ENCODE results near the gene FAM240A.

The FAM240A gene

DNA sequence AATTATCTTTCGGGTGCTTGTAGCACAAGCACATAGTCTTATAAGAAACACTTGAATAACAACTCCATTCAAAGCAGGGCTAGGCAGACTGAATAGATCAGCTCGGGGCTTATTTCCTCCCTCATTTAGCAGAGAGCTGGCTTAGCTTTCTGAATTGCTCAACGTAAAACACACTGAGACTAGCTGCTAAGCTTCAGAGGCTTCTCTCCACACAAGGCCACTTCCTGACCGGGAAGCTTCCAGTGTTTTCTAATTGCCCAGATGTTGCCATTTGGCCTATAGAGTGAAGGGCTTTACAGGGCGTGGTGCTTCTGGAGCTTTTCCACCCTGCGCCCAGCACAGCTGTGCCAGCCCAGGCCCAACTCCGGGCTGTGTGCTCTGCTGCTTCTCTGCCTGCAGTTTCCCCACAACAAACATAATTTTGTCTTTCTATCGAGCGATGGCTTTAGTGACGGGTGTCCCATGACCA lies 16.6 kb downstream of the FAM240A start:
- no peak for DNase-seq

DNA sequence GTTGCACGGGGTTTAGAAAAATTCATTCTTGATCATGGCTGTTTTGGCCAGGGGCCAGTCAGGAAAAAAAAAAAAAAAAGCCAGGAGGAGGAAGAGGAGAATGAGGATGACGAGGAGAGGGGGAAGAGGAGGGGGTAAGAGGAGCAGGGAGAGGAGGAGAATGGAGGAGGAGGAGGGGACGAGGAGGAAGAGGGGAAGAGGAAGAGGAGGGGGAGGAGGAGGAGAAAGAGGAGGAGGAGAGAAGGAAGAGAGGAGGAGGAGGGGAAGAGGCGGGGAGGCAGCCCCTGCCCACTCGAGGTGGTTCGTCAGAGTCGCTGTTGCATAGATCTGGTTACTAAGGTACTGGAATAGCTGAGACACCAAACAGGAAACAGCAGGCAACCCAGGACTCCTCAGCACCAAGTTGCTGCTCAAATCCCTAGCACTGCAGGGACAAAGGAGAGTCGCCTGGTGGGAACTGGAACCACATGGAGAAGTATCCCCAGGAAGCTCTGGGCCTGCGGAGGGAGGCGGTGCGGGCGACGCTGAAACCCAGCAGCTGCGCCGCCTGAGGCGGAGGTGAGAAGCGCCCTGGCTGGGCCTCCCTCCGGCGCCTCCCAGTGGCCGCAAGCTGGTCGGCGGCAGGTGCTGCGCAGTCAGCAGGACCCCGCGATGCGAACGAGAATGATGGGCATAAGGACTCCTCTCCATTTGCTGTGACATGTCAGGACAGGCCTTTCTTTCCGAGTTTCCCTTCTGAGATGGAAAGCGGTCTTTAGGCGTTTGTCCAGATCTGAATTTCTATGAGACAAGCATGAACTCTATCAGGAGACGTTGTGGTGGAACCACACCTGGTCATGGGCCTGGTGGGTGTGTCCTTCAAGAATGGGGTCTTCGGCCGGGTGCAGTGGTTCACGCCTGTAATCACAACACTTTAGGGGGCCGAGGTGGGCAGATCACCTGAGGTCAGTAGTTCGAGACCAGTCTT lies 17.5 kb downstream of the FAM240A start:
- peak; percentile 81 for DNase-seq

DNA sequence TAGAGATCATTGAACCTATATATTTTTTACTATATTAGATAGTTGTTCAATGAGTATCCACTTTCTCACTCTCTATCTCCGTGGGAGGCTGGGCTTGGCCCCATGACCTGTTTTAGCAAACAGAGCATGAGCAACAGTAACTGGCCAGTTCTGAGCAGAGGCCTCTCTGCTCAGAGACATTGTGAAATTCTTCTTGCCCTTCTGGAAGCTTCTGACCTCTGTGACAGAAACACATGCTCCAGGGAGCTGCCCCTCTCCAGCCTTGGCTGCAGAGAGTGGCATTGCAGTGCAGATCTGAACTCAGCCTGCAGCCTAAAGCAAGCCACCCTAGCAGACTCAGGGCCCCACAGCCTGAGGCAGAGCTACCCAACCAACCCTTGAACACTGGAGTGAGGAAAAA lies 20.5 kb downstream of the FAM240A start:
- no peak for DNase-seq

DNA sequence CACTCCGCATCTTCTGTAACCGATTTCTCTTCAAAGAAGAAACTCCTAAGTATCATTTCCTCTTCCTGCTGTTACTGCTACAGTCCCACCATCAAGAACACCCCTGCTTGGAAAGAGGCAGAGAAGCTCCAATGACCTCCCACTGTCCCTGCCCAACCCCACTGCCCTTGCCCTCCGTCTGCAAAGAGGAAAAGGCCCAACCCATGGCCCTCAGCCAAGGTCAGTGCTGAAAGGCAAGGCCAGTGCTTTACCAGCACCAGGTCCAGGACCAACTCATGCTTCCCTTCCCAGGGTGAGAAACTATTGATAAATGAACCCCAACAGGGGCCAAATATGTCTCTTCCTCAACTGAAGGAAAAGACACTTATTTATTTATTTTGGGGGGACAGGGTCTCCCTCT lies 22.5 kb downstream of the FAM240A start:
- no peak for DNase-seq

DNA sequence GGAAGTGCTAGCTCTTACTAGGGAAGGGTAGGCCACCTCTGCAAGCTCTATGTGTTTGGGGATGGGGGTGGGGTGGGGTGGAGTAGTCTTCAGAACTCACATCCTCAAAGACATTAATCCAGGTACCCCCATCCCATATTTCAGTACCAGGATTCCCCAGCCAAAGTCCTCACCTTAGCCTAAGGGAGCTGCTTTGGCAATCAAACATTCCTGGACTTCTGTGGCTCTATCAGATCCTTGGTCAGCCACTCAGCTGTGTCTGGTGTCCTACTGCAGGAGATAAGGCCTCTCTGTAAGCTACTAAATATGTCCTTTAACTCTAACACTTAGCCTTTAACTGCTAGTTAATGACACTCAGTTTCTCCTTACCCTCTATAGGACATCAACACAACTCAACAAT lies 26.9 kb downstream of the FAM240A start:
- no peak for DNase-seq

DNA sequence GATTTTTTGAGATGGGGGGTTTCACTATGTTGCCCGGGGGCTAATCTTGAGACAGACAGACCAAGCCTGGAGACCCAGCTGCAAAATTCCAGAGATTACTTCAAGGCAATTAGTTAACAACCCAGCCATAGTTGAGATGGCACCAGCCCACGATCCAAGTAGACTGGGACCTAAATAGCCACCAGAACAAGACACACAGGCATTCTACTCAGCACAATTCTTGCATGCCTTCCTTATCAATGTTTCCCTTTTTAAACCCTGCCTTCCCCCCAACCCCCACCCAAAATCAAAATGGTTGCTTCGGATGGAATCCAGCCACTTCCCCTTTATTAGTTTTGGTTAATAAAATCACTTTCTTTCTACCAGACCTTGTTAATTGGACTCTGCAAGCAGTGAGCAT lies 28.6 kb downstream of the FAM240A start:
- no peak for DNase-seq

DNA sequence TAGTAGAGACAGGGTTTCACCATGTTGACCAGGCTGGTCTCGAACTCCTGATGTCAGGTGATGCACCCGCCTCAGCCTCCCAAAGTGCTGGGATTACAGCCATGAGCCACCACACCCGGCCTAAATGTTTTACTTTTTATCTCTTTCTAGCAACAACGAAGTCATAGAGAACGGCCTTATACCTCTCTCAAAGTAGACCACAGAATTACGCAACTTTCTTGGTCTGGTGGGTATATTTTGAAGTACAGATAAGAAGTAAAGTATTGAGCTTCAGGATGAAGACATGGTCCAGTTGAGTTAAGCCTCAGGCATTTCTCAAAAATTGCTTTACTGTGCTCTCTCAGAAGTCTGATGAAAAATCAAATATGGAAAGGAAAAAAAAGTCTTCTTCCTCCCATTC lies 30.6 kb downstream of the FAM240A start:
- DNase-seq, result no peak

DNA sequence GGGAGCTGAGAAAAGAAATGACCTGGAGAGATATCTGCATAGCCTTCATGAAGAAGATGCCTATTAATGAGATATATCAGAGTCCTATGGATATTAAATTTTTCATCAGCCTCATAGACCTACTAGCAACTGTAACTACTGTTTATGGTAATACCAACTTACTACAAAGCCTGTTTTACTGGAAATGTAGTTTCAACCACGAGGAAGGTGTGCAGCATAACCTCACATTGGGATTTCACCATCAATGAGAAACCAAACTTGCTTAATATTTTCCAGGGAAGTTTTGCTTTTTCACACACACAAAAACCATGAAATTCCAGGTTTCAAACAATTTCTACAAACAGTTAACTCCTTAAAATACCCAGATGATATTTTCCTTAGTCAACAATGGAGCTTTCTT lies 31.4 kb downstream of the FAM240A start:
- DNase-seq, result no peak

DNA sequence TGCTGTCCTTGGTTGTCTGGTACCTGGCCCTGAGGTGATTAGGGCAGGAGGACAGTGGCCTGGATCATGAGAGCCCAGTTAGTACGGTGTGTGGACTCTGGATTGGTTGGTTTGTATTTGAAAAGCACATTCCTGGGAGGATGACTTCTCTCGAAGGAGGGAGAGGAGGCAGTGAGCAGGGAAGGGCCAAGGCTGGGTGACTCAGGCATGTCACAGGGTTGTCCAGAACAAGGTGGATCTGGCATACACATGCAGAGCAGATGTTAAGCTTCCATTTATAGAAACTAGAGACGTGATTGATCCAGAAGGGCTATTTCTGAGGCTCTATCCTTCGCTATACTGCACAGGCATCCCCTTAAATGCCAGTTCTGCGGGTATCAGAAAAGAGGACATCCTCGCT lies 34.4 kb downstream of the FAM240A start:
- peak; percentile 23 for DNase-seq

DNA sequence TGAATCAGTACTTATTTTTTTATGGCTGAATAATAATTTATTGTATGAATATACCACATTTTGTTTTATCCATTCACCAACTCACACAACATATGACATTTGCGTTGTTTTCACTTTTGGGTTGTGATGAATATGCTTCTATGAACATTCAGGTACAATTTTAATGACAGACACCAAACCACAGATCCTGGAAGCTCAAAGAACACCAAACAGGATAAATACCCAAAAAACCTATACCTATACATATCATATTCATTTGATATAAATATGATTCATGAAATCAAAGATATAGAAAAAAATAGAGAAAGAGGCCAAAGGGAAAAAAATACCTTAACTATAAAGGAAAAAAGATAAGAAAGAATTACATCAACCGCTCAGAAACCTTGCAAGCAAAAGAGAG lies 35.8 kb downstream of the FAM240A start:
- no peak for DNase-seq

DNA sequence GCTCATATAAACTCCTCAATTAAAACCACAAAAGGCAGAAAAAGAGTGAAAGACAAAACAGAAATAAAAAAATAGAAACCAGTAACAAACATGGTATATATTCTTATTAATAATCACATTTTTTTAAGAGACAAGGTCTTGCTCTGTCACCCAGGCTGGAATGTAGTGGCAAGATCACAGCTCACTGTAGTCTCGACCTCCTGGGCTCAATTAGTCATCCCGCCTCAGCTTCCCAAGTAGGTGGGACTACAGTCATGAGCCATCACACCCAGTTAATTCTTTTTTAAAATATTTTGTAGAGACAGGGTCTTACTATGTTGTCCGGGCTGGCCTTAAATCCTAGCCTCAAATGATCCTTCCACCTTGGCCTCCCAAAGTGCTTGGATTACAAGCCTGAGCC lies 37.1 kb downstream of the FAM240A start:
- peak; percentile 53 for DNase-seq

DNA sequence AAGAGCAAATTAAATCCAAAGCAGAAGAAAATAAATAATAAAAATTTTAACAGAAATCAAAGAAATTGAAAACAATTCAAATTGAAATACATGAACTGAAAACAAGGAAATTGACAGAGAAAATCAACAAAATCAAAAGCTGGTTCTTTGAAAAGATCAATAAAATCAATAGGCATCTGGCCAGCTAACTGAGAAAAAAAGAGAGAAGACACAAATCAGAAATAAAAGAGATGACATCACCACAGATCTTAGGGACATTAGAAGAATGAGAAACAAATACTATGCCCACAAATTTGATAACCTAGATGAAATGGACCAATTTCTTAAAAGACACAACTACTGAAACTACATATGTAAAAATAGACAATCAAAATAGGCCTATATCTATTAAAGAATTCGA lies 38.8 kb downstream of the FAM240A start:
- no peak for DNase-seq

DNA sequence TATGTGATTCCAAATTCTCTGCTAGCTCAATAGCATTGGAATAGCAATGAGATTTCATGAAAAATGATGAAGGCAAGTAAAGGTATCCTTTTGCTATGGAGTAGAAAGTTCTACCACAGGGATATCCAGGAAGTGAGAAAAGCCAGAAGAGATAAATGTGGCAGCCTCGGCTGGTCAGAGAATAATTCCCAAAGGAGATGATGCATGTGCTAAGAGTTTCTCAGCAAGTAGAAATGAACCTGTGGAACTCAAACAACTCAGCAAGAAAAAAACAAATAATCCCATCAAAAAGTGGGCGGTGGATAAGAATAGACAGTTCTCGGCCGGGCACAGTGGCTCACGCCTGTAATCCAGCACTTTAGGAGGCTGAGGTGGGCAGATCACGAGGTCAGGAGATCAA lies 42.9 kb downstream of the FAM240A start:
- no peak for DNase-seq

DNA sequence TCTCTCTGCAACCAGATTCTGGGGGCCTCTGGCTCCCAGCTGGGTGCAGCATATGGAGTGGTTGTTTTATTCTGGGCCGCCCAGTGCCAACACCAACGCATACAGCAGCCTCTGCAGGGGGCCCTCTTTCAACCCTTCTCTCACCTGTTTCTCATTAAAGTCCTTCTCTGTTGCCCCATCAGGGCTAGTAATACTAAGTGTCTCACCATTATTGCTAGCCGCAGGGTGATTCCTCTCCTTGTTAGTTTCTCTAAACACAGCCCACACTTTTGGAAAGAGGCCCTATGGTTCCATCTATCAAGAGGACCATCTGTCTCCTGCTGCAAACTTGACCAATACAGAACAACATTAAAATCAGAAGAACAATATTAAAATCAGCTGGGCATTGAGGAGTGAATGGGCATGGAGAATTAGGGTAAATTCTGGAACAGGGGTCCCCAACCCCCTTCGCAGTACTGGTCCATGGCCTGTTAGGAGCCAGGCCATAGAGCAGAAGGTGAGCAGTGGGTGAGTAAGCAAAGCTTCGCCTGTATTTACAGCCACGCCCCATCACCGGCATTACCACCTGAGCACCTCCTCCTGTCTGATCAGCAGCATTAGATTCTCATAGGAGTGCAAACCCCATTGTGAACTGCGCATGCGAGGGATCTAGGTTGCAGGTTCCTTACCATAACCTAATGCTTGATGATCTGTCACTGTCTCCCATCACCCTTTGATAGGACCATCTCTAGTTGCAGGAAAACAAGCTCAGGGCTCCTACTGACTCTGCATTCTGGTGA lies 44.6 kb downstream of the FAM240A start:
- no peak for DNase-seq

DNA sequence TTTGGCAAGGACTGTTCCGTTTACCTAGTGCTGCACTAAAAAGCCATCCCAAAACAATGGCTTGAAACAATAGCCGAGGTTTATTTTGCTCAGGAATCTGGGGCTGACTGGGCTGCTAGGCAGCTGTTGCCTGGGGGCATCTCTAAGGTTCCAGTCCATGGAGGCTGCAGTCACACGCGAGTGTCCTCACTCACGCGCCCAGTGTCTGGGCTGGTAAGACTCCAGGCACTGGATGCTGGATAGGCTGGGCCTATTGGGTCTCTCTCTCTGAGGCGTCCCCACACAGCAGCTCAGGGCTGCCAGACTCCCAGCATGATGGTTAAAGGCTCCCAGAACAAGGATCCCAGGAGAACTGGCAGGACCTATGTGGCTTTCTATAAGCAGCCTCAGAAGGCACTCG lies 47.0 kb downstream of the FAM240A start:
- DNase-seq, result peak; percentile 18

DNA sequence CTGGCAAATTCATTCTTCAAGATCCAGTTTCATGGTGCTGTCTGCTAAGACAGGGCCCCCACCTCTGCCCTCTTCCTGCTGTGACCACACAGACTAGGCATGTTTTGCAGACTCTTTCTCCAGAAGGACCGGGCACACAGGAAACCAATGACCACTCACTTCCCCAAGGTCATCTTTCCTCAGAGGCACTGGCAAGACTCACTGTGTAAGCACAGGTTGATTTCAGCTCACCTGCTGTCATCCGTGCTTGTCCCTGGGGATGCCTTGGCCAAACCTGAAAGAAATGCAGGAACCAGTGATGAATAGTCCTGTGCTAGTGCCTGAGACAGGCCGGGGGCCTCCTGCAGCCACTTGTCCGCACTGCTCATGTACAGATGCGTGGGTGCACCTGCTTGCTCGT lies 47.7 kb downstream of the FAM240A start:
- DNase-seq, result no peak

DNA sequence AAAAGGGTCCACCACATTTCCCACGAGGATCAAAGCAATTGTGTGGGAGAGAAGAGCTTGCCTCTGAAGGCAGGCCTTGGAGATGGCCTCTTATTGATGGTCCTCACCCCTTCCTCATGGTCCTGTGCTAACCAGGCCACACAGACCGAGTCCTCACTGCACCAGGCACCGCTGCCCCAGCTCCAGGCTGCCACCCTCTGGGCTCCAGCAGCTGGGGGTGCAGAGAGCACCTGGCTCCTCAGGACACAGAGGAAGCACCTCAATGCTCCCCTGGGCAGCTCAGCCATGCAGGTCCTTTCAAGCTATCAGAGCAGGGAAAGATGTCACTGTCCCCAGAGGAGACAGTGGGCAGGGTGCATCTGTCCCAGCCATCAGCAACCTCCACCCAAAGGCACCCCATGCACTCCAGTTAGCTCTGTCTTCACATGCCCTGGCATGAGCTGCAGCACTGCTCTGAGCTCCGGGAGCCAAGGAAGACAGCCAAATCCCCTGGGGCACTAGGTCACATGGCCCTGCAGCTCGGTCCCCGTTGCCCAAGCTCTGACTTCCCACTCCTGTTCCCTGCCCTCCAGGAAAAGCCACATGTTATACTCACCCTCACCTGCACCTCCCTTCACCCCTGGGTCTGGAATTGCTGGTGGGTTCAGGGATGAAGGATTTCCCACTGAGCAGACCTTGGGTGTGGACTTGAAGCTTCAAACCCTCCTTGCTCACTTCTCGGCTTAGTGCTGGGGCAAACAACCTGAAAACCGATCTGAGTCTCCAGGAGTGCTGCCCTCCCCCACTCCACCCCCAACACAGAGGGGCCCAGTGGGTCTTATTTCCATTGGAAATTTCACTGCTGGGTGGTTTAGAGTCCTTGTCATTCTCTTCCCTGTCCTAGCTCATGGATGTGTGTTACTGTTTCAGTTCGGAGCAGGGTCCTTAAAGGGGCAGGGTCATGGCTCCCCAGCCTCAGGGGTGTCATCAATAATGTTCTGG lies 48.5 kb downstream of the FAM240A start:
- DNase-seq, result no peak

DNA sequence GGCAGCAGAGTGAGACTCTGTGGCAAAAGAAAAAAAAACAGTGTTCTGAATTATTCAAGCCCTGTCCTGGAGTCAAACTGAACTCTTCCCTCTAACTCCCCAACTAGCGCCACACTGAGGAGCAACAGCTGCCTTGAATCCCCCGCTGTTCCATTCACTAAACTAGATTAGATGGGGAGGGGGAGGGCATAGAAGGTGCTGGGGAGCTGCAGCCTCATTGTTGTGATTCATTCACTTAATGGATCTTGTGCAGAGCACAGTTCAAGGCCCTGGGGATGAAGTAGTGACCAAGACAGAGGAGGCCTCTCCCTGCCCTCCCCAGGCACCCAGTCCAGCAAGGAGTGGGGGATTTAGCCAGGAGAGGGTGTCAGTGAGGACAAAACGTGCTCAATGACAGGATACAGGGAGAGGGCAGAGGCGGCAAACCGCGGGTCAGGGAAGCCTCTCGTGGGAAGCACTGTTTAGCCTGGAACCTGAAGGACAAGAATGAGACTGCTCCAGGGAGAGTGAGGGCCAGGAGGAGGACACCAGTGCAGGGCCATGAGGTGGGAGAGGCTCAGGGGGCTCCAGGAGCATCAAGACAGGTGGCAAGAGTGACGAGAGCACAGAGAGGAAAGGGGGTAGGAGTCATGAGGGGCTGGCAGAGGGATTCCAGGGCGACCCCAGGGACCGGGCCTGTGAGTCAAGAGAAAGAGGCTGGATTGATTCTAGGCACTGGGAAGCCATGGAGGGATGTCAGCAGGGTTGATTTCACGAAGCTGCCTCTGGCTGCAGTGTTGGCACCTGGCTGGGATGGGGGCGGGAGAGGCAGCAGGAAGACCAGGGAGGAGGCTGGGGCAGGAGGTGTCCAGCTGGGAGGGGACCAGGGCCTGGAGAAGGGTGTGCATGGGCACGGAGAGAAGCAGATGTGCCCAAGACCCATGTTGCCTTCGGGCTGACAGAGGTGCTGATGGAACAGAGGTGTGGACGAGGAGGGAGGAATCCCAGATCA lies 49.7 kb downstream of the FAM240A start:
- no peak for DNase-seq

DNA sequence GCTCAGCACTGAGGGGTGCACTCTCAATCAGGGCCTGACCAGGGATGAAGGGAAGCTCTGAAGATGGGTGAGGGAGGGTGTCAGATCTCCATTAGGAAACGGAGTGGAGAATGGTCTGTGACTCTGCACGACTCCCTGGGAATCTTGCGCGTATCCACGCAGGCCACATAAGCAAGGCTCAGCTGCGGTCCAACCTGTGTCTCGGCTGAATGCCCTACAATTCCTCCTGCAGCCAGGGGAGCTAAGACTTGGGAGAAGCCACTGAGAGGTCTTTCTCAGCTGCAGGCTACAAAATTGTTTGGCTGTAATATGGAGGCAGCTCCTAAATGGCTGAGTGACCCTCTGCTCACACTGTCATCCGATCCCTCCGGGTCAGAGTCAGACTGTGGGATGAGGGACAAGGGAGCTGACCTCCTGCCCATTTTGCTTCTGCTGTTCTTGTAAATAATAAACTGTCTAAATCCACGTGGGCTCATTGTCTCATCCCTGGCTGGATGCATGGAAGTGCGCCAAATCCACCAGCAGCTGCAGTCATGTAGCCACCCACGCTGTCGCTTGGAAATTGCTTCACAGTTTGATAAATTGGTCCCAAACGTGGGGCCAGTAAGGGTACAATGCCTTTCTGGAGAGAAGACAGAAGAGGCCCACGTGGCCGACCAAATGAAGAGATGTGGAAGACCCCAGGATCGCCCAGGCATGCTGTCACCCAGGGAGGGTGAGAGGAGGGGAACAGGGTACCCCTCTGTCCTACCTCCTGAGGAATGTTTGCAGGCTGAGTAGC lies 50.6 kb downstream of the FAM240A start:
- peak; percentile 29 for DNase-seq

DNA sequence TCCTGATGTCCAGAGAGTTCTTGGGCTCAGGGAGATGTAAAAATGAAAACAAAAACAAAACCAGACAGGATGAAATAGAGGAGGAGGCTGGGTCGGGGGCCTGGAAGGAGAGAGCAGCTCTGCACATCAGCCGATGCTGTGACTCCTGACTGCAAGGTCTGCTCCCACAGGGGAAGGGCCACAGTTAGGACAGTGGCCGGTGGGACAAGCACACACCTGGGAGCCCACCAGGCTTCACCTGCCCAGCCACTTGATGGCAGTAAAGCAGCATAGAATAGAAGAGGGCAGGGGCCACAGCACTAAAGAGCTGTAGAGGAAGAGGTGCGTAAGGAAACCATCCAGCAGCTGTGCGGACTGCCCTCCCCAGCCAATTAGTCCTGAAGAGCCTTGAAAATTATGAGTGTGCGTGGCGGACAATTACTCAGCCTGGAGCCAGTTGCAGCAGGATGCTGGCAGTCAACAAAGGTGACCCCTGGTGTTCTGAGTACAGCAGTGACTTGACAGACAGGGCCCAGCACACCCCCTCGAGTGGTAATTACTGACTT lies 51.3 kb downstream of the FAM240A start:
- DNase-seq, result no peak

Data from fibroblast of skin of scalp (primary cell).